HepG2 (cell line): ENCODE measurements around the gene RASA2. TPM values are rescaled to one million over a fixed set of nuclear protein-coding genes. Genes with fewer than 3 reads are reported as not detected.

ENCODE experiments used
- ATAC-seq: fragments of 200-7000 bp; cut with Tn5 transposase; 3 replicates; pipeline ENCODE4 v1.9.1; 2020; ENCODE audit warnings: mild to moderate bottlenecking, moderate library complexity
- BruUV-seq: library from RNA; stranded (reverse); fragments of 400-500 nt; replicated peaks from 2 replicates; lab custom pipeline; 2021; lab: Mats Ljungman, UMichigan
- CTCF ChIA-PET: fragments of 300-600 bp; formaldehyde crosslinking; extraction: SDS; loops from one replicate; lab custom pipeline; 2021; ENCODE audit warnings: low total read pairs, inconsistent platforms, low intra/inter-chr PET ratio; lab: Yijun Ruan, JAX
- POLR2A ChIA-PET: fragments of 350-600 bp; sonication (Branson Sonifier 250); formaldehyde crosslinking; loops from one replicate; lab custom pipeline; 2020; ENCODE audit warnings: antibody characterized with exemption, inconsistent platforms; lab: Yijun Ruan, JAX
- DNase-seq: peaks from one replicate; pipeline ENCODE4 v3.0.0-alpha.2; 2015; ENCODE audit warnings: low spot score
- FAIRE-seq: peaks from 3 replicates; lab custom pipeline; 2011; peaks lifted over from hg19 to GRCh38; lab: Jason Lieb, UNC
- H2AFZ ChIP-seq: one replicate; pipeline ENCODE4 v1.6.1; 2011; ENCODE audit warnings: low read length, inconsistent platforms
- H3K27ac ChIP-seq: fragments of 300-600 bp; 3 replicates; pipeline ENCODE4 v1.8.0; 2011; ENCODE audit warnings: mixed run types, mild to moderate bottlenecking, mixed read lengths, low read length, inconsistent platforms; ENCODE audit not compliant: insufficient read depth; ENCODE audit errors: extremely low read length
- H3K27me3 ChIP-seq, 2 experiments: fragments of 200-600 bp in 1 of 2; 2 replicates in 1 of 2; 3 replicates in 1 of 2; pipeline versions ENCODE4 v1.6.0 to v1.8.0; 2011; ENCODE audit warnings: low read length in 2 of 2, mild to moderate bottlenecking in 2 of 2, moderate library complexity in 2 of 2, inconsistent platforms in 1 of 2; ENCODE audit not compliant: insufficient read depth in 2 of 2, control insufficient read depth in 1 of 2
- H3K36me3 ChIP-seq, 2 experiments: fragments of 200-600 bp in 1 of 2; replicated peaks in 1 of 2; 2 replicates in 1 of 2; 3 replicates in 1 of 2; pipeline versions ENCODE4 v1.5.1 to v1.8.0; 2011; ENCODE audit warnings: low read length in 2 of 2, inconsistent platforms in 1 of 2; ENCODE audit not compliant: insufficient read depth in 2 of 2, control insufficient read depth in 1 of 2
- H3K4me1 ChIP-seq: 2 replicates; pipeline ENCODE4 v1.5.1; 2012; ENCODE audit warnings: low read length, inconsistent platforms; ENCODE audit not compliant: insufficient read depth
- H3K4me2 ChIP-seq: 2 replicates; pipeline ENCODE4 v1.6.0; 2011; ENCODE audit warnings: low read depth, low read length, inconsistent platforms
- H3K4me3 ChIP-seq, 3 experiments: fragments of 200-600 bp in 1 of 3; sonication (generic), shearing (Covaris generic) in 1 of 3; replicated peaks in 1 of 3; 2 replicates each; pipeline ENCODE4 v1.5.1; 2011 to 2016; ENCODE audit warnings: low read length in 3 of 3, inconsistent platforms in 2 of 3, low read depth in 2 of 3, mild to moderate bottlenecking in 2 of 3, control low read depth in 1 of 3, mixed read lengths in 1 of 3; ENCODE audit not compliant: insufficient read depth in 1 of 3
- H3K79me2 ChIP-seq: one replicate; pipeline ENCODE4 v1.6.1; 2011; ENCODE audit warnings: low read length, inconsistent platforms; ENCODE audit not compliant: insufficient read depth
- H3K9ac ChIP-seq: 2 replicates; pipeline ENCODE4 v1.6.0; 2011; ENCODE audit warnings: mild to moderate bottlenecking, low read depth, low read length, inconsistent platforms; ENCODE audit not compliant: insufficient read depth
- H3K9me3 ChIP-seq: 2 replicates; pipeline ENCODE4 v1.5.1; 2012; ENCODE audit warnings: mild to moderate bottlenecking, low read length
- H4K20me1 ChIP-seq: 2 replicates; pipeline ENCODE4 v1.6.0; 2011; ENCODE audit warnings: inconsistent platforms, mild to moderate bottlenecking, low read length, moderate library complexity; ENCODE audit not compliant: insufficient read depth
- BRF2 ChIP-seq: sonication (generic); formaldehyde crosslinking; IDR thresholded peaks from 2 replicates; pipeline ENCODE4 v1.8.1; 2022; ENCODE audit warnings: mild to moderate bottlenecking, missing genetic modification reagents
- CEBPB ChIP-seq: IDR thresholded peaks from 2 replicates; pipeline ENCODE4 v1.6.1; 2011; ENCODE audit warnings: low read depth, low read length, improper control_type of control experiment, borderline replicate concordance
- CREM ChIP-seq, 2 experiments: sonication (generic) in 1 of 2; formaldehyde crosslinking in 1 of 2; IDR thresholded peaks; 2 replicates each; pipeline versions ENCODE4 v1.4.0 to v1.6.1; 2016 to 2020; ENCODE audit warnings: antibody characterized with exemption in 1 of 2, mild to moderate bottlenecking in 1 of 2, missing genetic modification reagents in 1 of 2
- DBP ChIP-seq: sonication (generic); formaldehyde crosslinking; IDR thresholded peaks from 2 replicates; pipeline ENCODE4 v1.4.0; 2020; ENCODE audit warnings: missing genetic modification reagents; ENCODE audit errors: not compliant biosample characterization
- FOXP1 ChIP-seq, 2 experiments: fragments of 450-650 bp in 1 of 2; IDR thresholded peaks; 2 replicates each; pipeline ENCODE4 v1.6.1; 2017 to 2018; ENCODE audit warnings: antibody characterized with exemption in 1 of 2
- HNF4A ChIP-seq: sonication (generic); formaldehyde crosslinking; IDR thresholded peaks from 2 replicates; pipeline ENCODE4 v1.4.0; 2020; ENCODE audit warnings: missing genetic modification reagents
- MTF1 ChIP-seq: sonication (generic); formaldehyde crosslinking; IDR thresholded peaks from 2 replicates; pipeline ENCODE4 v1.5.0; 2020; ENCODE audit warnings: missing genetic modification reagents
- MTF2 ChIP-seq: sonication (generic); formaldehyde crosslinking; IDR thresholded peaks from 2 replicates; pipeline ENCODE4 v1.5.0; 2020; ENCODE audit warnings: missing genetic modification reagents, borderline replicate concordance
- NAIF1 ChIP-seq: sonication (generic); formaldehyde crosslinking; IDR thresholded peaks from 2 replicates; pipeline ENCODE4 v1.5.0; 2020; ENCODE audit warnings: mild to moderate bottlenecking, missing genetic modification reagents, borderline replicate concordance
- NFAT5 ChIP-seq: sonication (generic); formaldehyde crosslinking; IDR thresholded peaks from 2 replicates; pipeline ENCODE4 v1.4.0; 2020; ENCODE audit warnings: missing genetic modification reagents
- TGIF2 ChIP-seq: IDR thresholded peaks from 2 replicates; pipeline ENCODE4 v1.6.1; 2016; ENCODE audit warnings: control low read depth, missing compliant biosample characterization
- THYN1 ChIP-seq: sonication (generic); formaldehyde crosslinking; IDR thresholded peaks from 2 replicates; pipeline ENCODE4 v1.8.1; 2023; ENCODE audit warnings: low read depth, mild to moderate bottlenecking, moderate library complexity, missing genetic modification reagents, borderline replicate concordance
- ZNF124 ChIP-seq: sonication (generic); formaldehyde crosslinking; IDR thresholded peaks from 2 replicates; pipeline ENCODE4 v1.4.0; 2020; ENCODE audit warnings: missing genetic modification reagents
- ZNF333 ChIP-seq: sonication (generic); formaldehyde crosslinking; IDR thresholded peaks from 2 replicates; pipeline ENCODE4 v1.4.0; 2020; ENCODE audit warnings: mild to moderate bottlenecking, missing genetic modification reagents, borderline replicate concordance
- ZNF773 ChIP-seq: sonication (generic); formaldehyde crosslinking; IDR thresholded peaks from 2 replicates; pipeline ENCODE4 v1.4.0; 2020; ENCODE audit warnings: missing genetic modification reagents, borderline replicate concordance
- WGBS: methylation state at CpG from one replicate; pipeline ENCODE4 v1.1.6; 2017; ENCODE audit warnings: low lambda C conversion rate; 5-methylcytosine and 5-hydroxymethylcytosine counted together
- in situ Hi-C: cut with HindIII; loops from 2 replicates; pipeline ENCODE4 v1.10.0; 2017; ENCODE audit warnings: low pct_unique_long_range_greater_than_20kb; ENCODE audit not compliant: extremely low pct_ligation_motif_present
- intact Hi-C: fragments of 100-400 bp; cut with micrococcal nuclease; formaldehyde crosslinking; loops from one replicate; pipeline ENCODE4 v1.10.0; 2022; ENCODE audit not compliant: unreplicated experiment
- polyA plus RNA-seq, 8 experiments: library from polyadenylated mRNA; depleted of rRNA in 3 of 8; stranded (reverse) in 7 of 8; unstranded in 1 of 8; fragments of >200 nt; fragmentation: Illumina TruSeq in 4 of 8; extraction: Trizol in 4 of 8; gene quantifications; 2 replicates each; pipeline versions ENCODE4 v1.2.1 to v1.2.3, GENCODE V29; 2011 to 2016; ENCODE audit warnings: low read depth in 4 of 8, missing spikeins in 1 of 8, mixed read lengths in 1 of 8; ENCODE audit not compliant: insufficient read depth in 1 of 8
- total RNA-seq, 5 experiments: library from RNA; depleted of rRNA; stranded (reverse); fragments of >200 nt; fragmentation: Illumina TruSeq; extraction: Trizol; gene quantifications; 2 replicates each; pipeline ENCODE4 v1.2.3, GENCODE V29; 2016; ENCODE audit warnings: low read depth in 1 of 5

RASA2 gene
- total and polyA plus RNA-seq, 2 of the 13 experiments (the other 11 are each of a cell fraction or from before 2014, with no cell fraction given): 5.4 to 8.5 TPM

- DNase-seq (no peak), ATAC-seq (no peak), FAIRE-seq (no peak)
- Histone ChIP-seq H3K9ac (no peak overlapping the region), H3K27me3 (no peaks in the 10 kb centered on the region), H3K9me3 (no peaks in the 10 kb centered on the region), H4K20me1 (no peaks in the 10 kb centered on the region), H3K79me2 (peaks cover 40% of the 10 kb centered on the region), H3K4me1 (peaks cover 8% of the 10 kb centered on the region), H3K27ac (no peak overlapping the region), H3K36me3 (peaks cover 3 to 23% of the 10 kb centered on the region in 2 experiments), H3K4me3 (no peak overlapping the region), H2AFZ (no peak overlapping the region), H3K4me2 (no peak overlapping the region)
- in situ Hi-C loops (no loop called here), intact Hi-C loops (no loop called here)
- BruUV-seq: no TSS peak
- TF ChIP-seq THYN1 (CRISPR knock-in tag) (no peak), MTF1 (no peak), ZNF124 (CRISPR knock-in tag) (no peak), TGIF2 (CRISPR knock-in tag) (no peak), ZNF773 (CRISPR knock-in tag) (no peak), NAIF1 (CRISPR knock-in tag) (no peak), MTF2 (CRISPR knock-in tag) (no peak), CEBPB (no peak), BRF2 (CRISPR knock-in tag) (no peak), NFAT5 (no peak), ZNF333 (CRISPR knock-in tag) (no peak), HNF4A (CRISPR knock-in tag) (no peak), DBP (no peak), CREM (IDR thresholded peaks at IDR 0.05) (no peak), CREM (CRISPR knock-in tag; IDR thresholded peaks at IDR 0.05) (no peak), FOXP1 (IDR thresholded peaks at IDR 0.05) (no peak), FOXP1 (CRISPR knock-in tag; IDR thresholded peaks at IDR 0.05) (no peak)
- CTCF ChIA-PET: no interaction called here
- 91% methylated on average over 4 of the region's 4 CpGs for WGBS
- POLR2A ChIA-PET: no interaction called here
These were observed 24.5 kb downstream of the RASA2 start for GRCh38 chr3:141511361-141511760.
